Uterus (tissue), 2 donors: ENCODE measurements around the gene TIMM44.

Source experiments
- POLR2A ChIP-seq, 2 donors: fragments of 450-650 bp; IDR thresholded peaks; one replicate each; pipeline ENCODE4 v1.6.1; 2016; ENCODE audit warnings: antibody characterized with exemption in 2 of 2, mild to moderate bottlenecking in 1 of 2, moderate library complexity in 1 of 2
- TF ChIP-seq, protein P1 (sequence below), 4 experiments: fragments of 200-600 bp in 2 of 4; fragments of 450-650 bp in 2 of 4; sonication (generic) in 2 of 4; IDR thresholded peaks; one replicate each; pipeline ENCODE4 v1.5.1; 2016 to 2019; ENCODE audit warnings: antibody characterized with exemption in 4 of 4, mild to moderate bottlenecking in 2 of 4, moderate library complexity in 1 of 4

DNA sequence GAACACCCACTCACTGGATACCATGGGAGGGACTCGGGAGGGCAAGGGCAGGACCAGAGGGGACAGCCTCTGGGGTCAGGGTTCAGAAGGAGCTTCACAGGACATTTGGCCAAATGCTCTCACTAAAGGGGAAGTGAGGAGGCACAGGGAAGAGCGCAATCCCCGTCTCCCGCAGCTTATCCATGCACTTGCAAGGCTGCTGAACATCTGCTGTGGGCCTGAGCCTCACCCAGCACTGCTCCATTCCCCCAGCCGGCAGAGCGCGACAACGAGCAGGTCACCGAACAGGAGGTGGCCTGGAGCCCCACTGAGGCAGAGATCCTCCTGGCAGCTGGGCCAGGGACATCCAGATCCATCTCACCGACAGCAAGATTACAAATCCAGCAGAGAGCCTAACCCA, 38.6 kb upstream of the TIMM44 start:
- no peak for TF ChIP-seq POLR2A (IDR thresholded peaks at IDR 0.05)
- TF ChIP-seq, protein P1, sequence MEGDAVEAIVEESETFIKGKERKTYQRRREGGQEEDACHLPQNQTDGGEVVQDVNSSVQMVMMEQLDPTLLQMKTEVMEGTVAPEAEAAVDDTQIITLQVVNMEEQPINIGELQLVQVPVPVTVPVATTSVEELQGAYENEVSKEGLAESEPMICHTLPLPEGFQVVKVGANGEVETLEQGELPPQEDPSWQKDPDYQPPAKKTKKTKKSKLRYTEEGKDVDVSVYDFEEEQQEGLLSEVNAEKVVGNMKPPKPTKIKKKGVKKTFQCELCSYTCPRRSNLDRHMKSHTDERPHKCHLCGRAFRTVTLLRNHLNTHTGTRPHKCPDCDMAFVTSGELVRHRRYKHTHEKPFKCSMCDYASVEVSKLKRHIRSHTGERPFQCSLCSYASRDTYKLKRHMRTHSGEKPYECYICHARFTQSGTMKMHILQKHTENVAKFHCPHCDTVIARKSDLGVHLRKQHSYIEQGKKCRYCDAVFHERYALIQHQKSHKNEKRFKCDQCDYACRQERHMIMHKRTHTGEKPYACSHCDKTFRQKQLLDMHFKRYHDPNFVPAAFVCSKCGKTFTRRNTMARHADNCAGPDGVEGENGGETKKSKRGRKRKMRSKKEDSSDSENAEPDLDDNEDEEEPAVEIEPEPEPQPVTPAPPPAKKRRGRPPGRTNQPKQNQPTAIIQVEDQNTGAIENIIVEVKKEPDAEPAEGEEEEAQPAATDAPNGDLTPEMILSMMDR (IDR thresholded peaks at IDR 0.05), result no peak
